OCI-M1 (cell line): Measurements from ENCODE around the gene TMEM135.

Experiments
- DNase-seq: peaks from one replicate; lab custom pipeline; 2025; lab: John Stamatoyannopoulos, UW

TMEM135 gene

GRCh38 chr11:87301785-87302540, 264.2 kb downstream of the TMEM135 start:
- no peak for DNase-seq

DNA sequence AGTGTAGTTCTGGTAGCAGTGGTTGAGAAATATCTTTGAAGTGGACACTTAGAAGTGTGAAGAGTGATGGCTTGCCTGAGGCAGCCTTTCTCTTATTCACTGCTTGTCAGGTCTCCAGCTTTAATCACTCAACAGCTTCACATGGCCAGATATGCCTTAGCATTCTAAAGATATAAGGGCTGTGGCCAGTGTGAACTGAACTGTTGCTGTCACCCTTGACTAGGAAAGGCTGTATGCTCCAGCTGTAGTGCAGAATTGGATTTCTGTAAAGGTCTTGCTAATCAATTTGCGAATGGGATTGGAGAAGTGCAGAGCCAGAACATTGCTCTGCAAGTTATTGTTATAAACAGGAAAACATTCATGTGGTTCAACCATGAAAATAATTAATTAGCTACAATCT, 266.7 kb downstream of the TMEM135 start:
- no peak for DNase-seq

DNA sequence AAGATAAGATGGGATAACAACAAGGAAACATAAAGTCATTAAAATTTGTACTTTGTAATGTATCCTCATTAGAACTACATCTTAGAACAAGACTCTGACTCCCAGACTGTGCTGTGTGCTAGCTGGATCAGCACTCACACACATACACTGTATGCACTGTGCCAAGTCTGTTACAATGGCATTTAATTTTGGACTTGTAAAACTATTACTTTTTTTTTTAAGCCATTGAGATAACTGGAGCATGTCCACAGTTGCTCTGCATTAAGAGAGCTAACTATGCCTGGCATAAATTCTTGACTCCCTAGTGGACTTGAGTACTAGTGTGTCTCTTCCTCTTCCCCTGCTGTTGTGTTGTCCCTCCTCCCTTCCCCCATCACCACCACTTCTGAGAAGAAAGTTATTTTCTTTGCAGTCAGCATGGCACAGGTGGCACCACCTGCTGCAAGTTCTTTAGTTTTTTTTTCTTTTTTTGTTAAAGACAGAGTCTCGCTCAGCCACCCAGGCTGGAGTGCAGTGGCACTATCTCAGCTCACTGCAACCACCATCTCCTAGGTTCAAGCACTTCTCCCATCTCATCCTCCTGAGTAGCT, 268.6 kb downstream of the TMEM135 start:
- DNase-seq, result no peak

DNA sequence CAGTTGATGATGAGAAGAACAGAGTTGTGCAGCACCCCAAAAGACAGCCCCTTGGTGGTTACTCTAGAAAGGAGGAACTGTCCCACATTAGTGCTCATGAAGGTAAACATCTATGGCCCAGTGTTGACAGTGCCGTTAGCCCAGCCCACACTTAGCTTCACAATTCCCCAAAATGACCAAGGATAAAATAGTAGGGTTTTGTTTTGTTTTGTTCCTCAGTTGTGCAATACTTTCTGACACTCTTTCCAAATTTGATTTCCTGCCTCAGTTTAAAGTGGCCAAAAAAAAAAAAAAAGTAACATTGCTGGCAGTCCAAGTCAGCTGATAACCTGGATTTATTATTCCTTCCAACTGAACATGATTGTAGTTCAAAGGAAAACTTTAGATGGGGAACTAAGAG, 269.4 kb downstream of the TMEM135 start:
- DNase-seq, result no peak

DNA sequence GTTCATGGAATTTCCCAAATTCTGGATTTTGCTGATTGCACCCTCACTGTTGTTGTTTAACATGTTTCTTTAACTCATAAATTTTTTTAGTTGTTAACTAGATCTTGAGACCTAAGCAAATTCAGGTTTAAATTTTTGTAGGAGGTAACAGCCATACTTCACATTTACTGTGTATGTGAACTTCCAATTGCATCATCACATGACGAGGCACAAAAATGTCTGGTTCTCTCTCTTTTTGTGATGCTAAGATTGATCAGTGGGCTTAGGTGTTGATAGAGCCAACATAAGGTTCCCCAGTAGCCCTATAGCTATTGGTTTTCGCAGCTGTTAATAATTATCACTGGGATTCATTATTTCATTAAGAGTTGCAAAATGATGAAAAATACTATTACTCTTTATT, 277.5 kb downstream of the TMEM135 start:
- peak; percentile 48 for DNase-seq

DNA sequence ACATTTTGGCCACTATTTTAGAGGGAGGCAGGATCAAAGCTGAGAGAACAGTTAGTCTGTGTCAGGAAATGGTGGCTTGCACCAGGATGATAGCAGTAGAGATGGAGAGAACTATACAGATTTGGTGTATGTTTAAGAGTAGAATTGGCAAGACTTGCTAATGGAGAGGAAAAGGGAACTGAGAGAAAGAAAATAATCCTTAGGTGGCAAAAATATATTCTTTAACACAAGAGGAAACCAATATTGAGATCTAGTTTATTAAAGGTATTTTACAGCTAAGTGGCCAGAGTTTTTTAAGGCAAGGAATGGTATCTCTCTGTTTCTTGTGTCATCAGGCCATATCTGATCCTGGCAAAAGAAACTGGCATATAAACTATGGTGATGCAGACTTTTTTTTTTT, 278.8 kb downstream of the TMEM135 start:
- DNase-seq, result no peak

DNA sequence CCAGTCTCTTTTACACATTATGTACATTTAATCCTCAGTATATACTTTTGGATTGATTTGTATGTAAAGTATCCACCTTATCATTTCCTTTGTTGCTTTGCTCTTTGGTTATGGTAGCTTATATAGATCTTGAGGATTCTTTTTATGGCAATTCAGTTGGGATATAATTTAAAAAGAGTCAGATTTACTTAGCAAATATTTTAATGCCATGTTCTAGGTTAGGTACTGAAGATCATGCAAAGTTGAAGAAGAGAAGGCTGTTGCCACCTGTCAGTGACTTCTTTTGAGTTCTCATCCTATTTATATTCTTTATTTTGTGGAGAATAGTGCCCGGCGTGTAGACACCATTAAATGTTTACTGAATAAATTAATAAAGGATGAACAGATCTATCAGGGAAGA, 279.7 kb downstream of the TMEM135 start:
- no peak for DNase-seq

DNA sequence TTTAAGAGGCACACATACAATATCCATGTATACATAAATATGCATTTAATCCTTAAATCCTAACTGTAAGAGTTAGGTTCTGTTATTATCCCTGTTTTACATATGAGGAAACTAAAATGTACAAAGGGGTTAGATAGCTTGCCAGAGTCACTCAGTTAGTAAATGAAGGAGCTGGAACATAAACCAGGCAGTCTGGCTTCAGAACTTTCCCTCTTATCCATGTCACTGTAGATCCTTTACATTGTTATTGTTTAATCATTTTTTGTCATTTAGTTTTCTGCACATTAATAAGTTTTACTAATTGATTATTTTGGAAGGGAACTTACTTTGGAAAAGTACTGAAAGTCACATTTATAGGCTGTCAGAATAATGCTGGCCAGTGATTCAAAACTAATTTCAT, 282.4 kb downstream of the TMEM135 start:
- DNase-seq, result no peak

DNA sequence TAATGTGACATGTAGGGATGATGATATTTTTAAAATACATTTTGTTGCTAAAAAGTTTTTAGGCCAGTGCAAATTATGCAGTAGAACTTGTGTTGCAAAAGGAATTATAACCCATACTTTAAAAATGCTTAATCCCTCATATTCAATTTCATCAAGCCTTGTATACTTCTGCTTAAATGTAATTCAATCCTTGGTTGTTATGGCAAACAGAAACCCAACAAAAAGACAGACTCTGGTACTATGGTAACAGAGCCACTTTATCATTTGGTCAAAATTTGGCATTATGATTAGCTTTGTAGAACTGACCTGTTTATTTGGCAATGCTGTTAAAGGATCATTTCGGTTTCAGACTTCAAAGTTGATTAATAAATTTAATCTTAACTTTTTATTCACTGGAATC, 284.8 kb downstream of the TMEM135 start:
- no peak for DNase-seq

- no peak for DNase-seq
Observed at GRCh38 chr11:87323899-87324298, 286.2 kb downstream of the TMEM135 start.

DNA sequence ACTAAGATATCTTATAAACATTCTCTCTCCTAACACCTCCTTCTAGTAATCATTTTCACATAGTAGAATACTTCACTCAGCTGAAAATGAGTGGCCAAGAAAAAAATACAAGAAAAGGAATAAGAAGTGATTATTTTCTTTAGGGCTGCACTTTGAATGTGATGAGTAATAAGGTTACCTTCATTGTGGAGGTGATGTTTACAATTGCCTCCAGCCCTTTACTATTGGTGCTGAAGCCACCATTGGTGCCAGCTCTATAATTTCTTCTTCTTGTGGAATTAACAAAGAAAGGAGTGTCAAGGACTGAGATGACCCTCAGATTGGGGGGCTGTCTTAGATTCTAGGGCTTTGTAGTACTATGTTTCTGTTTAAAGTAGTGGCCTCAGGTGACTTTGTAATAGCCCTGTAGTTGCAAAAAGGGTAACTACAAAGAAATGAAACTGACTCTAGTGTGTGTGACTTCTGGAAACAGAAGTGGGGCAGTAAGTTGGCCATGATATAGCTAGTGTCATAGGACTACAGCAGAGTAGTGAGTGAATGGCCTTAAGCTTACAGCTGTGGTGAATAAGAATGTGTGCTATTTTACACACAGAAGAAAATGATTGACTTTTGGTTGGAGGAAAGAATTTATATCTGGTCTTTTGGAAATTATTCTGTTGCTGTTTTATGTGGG, 287.2 kb downstream of the TMEM135 start:
- no peak for DNase-seq

DNA sequence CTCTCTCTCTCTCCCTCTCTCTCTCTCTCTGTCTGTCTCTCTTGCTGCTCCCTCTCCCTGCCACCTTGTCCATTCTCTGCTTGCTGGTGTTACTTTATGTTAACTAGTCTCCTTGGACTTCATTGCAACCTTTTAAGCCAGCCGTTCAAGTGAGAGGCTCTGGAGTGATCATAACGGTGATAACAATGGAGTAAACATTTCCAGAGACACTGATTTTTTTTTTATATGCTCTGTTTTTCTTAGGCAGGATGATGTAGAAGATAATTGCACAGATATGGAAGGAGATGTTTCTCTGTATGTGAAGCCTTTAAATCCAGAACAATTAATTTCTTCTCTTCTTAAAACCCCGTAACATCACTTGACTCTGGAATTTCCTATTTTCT, 287.7 kb downstream of the TMEM135 start:
- DNase-seq, result no peak

DNA sequence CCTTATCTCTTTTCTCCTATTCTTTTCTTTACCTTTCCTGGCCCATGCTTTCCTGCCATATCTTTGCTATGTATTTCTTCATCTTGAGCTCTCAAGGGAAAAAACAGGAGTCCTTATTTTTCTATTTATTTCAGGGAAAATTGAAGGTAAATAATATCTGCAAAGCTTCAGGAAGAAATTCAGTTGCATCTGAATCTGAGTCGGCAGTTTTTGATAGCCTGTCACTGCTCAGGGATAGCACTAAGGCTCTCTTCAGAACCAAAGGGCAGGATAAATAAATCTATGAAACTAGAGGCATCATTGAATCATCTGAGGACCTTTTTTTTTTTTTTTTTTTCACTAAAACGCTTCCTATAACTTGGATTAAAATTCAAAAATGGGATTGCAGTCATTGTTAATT, 288.9 kb downstream of the TMEM135 start:
- no peak for DNase-seq

DNA sequence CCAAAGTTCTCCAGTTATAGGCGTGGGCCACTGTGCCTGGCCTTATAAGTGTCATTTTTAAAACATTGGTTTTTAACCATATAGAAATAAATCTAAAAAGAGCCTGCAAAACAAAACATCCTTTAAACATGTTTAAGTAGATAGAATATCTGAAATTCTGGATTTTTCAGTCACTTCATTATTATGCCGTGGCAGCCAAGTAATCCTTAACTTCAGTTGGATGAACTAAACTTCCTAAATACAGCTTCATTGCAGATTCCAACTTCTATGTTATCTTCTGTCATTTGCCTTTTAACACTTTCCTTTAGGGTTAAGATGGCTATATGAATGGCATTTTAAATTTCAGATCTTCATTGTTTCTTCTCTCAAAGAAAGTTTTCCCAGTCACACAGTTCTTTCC, 291.4 kb downstream of the TMEM135 start:
- DNase-seq, result no peak

DNA sequence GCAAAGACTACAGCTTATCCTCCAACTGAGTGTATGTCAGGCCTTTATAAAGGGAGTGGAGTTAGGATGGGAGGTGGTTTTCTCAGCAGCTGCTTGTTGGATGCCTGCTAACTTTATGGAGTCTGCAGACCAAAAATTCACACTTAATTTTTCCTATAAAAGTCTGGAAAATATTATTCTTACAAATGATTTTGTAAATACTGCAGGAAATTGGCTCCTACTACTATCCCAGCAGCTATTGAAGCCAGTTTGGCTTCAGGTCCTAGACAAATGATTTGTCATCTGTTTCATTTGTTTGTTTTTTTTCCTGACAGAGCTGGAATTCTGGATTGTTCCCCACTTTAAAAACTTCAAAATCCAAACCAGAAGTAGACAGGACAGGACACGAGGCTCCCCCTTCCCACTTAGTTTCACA, 292.5 kb downstream of the TMEM135 start:
- no peak for DNase-seq

DNA sequence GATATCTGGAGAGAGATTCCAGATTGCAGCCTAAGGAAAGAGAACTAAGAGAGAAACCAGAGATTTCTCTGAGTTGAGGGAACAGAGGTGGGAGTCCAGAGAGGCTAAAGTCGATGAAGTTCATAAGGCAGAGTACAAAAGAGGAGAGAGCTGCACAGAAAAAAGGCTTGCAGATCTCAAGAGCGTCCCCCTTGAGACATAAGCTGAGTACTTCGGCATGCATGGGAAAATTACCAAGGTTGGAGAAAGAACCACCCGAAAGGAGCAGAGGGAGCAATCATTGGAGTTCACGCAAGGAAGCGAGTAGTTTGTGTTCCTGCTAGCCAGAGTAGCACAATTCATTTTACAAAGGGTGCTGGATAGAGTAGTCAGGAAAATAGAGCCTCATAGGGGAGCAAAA, 293.5 kb downstream of the TMEM135 start:
- DNase-seq, result no peak

GRCh38 chr11:87338046-87338639, 300.4 kb downstream of the TMEM135 start:
- DNase-seq, result peak; percentile 59

DNA sequence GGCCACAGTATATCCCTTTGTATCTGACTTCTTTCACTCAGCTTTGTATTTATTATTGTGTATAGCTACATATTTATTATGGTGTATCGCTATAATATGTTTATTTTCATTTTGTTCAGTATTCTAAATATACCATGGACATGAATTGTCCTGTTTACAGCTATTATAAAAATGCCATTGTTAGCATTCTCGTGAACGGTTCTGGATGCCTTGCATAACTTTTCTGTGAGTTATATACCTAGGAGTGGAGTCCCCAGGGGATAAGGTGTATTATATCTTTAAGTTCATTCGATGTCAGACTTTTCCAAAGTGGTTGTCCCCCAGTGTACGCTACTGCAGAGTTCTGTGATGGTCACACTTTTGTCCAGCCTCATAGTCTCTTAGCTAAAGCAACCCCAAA, 301.7 kb downstream of the TMEM135 start:
- DNase-seq, result no peak

DNA sequence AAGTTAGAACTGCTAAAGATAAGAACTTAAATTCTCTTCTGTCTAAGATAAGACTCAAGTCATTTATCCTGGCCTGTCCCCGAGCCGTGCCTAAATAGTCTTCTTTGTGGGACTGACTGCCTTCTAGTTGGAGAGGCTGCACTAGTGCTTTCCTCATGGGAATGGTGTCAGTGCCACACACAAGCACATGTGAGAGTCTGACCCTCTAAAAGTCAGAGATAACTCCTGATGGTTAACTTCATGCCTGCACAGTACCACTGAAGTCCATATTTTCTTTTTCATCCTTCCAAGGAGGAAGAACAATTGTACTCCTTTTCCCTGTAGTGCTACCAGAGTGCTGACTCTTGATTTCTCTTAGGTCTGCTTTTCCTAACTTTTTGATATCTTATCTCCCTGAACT, 309.7 kb downstream of the TMEM135 start:
- peak; percentile 62 for DNase-seq

- DNase-seq, result no peak
Observed at GRCh38 chr11:87347854-87348253, 310.1 kb downstream of the TMEM135 start.

DNA sequence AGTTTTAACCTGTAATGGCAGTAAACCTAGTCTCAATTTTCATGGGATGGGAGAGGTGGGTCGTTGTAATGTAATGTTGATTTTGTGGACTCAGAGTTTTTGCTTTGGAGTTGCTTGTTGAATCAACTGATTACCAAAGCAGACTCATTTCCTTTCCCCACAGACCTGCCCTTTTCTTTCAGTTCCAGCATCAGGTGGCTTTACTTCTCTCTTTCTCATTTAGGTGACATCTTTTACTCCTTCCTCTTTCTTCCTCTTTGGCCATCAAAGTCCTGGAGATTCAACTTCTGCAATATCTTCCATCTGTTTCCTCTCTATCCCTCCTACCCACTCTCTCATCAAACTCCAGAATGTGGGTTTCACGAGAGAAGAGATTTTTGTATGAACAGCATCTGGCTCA, 313.9 kb downstream of the TMEM135 start:
- peak; percentile 54 for DNase-seq

GRCh38 chr11:87352759-87353707, 315.3 kb downstream of the TMEM135 start:
- peak; percentile 99 for DNase-seq
